GM19025 (cell line): ENCODE measurements around the gene IQCE.
"Not testable (repeated sequence)": the region's sequence is repeated elsewhere in the genome, so short reads cannot be mapped to it uniquely, and the experiment has no call there.

ENCODE experiments used
- ATAC-seq: cut with Tn5 transposase; IDR thresholded peaks from one replicate; pipeline ENCODE4 v1.9.1; 2021; ENCODE audit warnings: mild to moderate bottlenecking, low read depth, moderate library complexity; ENCODE audit not compliant: unreplicated experiment

The IQCE gene

GRCh38 chr7:2596464-2597272 lies 37.9 kb downstream of the IQCE start:
- no peak for ATAC-seq

GRCh38 chr7:2597273-2597640 lies 38.5 kb downstream of the IQCE start:
- no peak for ATAC-seq

- no peak for ATAC-seq
Observed at GRCh38 chr7:2598154-2598823, 39.5 kb downstream of the IQCE start.

DNA sequence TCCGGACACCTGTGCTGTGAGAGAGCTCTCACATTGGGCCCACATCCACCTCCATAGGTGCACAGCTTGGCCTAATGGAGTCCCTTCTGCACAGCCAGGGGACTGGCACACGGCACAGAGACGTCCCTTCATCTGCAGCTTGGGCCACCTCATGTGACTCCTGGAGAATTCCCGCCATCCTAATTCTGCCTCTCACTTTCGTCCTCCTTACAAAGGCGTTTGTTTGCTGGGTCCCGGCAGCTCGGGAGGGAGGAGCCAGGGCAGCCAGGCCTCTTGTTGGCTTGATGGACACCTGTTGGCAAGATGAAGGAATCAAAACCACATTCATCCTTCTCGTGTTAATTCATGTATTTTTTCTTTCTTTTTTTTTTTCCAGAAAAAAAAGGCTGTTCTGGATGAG lies 42.3 kb downstream of the IQCE start:
- no peak for ATAC-seq

- ATAC-seq: no peak
Observed at GRCh38 chr7:2601907-2602306, 43.1 kb downstream of the IQCE start.

DNA sequence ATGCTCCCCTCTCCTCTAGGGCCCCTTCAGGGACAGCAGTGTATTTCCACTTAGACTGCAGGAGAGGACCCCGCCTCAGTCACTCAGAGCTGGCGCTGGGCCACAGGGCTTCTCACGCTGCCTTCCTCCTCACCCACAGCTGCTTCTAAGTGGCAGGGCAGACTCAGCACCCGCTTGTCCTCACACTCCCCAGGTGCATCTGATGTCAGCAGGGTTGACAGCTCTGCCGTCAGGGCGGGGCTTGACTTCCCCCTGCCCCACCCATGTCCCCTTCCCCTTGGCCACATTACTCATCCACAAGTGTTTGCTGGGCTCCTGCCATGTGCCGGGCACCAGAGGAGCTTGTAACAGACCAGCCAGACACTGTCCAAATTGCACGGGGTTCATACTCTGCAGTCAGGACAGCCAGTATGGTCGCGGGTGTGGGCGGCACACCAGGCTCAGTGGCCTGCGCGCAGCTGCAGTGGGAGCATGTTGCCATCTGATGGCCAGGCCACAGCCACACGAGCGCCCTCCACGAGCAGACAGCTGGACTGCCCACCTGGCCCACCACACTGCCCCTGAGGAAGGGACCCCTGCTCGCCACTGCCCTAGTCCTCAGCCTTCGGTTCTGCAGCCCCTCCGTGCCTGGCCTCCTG lies 43.7 kb downstream of the IQCE start:
- no peak for ATAC-seq

GRCh38 chr7:2603044-2603965 lies 44.5 kb downstream of the IQCE start:
- ATAC-seq: no peak

GRCh38 chr7:2604608-2605174 lies 45.9 kb downstream of the IQCE start:
- ATAC-seq: no peak

GRCh38 chr7:2605608-2606538 lies 47.1 kb downstream of the IQCE start:
- ATAC-seq: no peak

GRCh38 chr7:2606539-2606936 lies 47.8 kb downstream of the IQCE start:
- no peak for ATAC-seq

- no peak for ATAC-seq
Observed at GRCh38 chr7:2607122-2607922, 48.5 kb downstream of the IQCE start.

DNA sequence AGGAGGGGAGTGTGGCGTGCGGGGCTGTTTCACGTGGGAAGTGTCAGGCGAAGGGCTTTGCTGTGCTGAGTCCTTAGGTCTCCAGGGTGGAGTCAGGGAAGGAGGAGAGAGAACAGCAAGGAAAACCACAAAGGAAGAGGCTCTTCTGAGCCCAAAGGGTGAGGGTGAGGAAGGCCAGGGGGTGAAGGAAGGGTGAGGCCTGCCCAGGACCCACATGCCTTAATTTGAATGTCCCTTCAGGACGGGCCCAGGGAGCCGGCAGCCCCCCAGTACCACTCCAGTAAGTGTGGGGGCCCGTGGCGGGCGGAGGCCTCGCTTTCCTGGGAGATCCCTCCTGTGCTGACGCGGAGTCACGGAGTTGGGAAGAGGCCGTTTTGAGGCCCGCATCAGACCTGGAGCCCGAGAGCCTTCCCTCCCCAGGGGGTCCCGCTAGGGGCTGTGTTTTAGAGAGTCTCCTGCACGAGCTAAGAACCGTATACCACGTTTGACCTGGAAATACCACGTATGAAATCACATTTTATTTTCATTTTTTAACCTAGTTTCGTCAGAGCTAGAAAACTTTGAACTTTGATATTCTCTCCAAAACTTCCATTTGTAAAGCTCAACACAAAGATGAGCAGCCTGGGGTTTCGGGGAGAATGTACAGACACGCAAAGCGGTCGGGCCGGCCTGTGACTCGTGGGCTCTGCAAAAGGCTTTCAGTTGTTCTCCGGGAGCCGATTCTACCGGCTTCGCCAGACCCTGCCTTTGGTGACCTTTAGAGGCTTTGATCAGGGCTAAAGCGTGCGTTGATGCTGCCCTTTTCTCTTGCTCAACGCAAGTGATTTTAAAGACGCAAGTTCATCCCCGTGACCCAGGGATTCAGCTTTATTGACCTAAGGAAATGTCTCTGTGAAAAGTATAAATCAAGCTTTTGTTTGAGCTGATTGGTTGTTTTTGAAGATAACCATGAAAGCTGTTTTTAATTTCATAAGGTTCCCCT lies 49.4 kb downstream of the IQCE start:
- no peak for ATAC-seq

GRCh38 chr7:2608921-2609411 lies 50.2 kb downstream of the IQCE start:
- no peak for ATAC-seq

DNA sequence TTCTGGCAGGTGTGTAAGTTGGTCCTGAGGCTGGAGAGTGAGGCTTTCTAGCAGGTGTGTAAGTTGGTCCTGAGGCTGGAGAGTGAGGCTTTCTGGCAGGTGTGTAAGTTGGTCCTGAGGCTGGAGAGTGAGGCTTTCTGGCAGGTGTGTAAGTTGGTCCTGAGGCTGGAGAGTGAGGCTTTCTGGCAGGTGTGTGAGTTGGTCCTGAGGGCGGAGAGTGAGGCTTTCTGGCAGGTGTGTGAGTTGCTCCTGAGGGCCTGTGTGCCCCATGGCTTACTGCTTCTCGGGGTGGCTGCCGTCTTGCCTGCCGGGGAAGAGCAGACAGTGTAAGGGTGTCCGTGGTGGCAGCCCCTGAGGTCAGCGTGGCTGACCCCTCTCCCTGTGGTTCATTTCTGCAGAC lies 50.9 kb downstream of the IQCE start:
- not testable (repeated sequence) for ATAC-seq

DNA sequence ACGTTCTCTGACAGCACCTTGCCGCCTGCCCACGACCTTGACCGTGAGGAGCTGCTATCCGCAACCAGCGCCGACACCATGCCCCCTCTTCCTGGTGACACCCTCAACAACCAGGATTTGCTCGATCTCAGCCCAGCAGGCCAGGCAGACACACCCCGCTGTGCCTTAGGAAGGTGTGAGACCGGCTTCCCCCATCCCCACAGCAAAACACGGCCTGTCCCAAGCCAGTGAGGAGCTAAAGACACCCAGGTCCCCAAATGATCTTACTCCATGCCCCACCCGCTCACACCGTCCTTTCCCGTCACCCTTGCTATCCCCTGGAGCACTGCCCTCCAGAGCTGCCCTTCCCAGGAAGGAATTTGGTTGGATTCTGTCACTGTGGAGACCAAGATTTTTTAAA lies 51.7 kb downstream of the IQCE start:
- no peak for ATAC-seq

DNA sequence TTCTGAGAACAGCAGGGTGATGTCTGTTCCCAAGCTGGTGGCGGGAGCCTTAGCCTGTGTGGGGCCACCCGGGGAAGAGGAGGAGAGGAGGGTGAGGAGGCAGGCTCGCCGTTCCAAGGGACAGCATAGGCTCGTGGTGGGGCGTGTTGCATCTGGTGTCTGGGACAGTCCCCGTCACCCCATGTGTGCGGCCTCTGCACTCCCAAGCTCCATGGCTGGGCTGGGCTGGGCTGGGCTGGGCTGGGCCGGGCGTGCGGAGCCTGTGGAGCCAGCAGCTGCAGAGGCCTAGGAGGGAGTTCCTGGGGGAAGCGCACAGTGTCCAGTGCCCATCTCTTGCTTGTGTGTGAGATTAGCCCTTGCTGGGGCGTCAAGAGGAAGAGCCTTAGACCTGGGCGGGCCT lies 52.1 kb downstream of the IQCE start:
- ATAC-seq: no peak

DNA sequence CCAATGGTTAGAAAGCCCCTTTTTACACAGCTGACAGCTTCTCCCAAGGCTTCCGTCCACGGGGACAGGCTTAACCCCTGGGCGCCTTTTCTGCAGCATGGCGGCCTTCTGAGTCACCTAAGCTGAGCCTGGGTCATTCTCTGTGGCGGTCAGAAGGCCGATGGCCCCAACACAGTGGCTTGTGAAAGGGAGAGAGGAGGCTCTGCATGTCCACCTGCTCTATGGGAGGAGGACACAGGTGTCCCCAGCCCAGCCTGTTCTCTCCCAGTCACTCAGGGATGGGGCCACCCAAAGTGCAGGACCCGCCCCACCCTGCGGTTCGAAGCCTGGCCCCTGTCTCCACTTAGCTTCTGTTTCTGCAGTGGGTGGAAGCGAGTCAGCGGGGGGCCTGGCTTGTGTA lies 52.6 kb downstream of the IQCE start:
- ATAC-seq: no peak
